ENCODE measurements around the gene TLE1. TPM values are rescaled to one million over a fixed set of nuclear protein-coding genes. Genes with fewer than 3 reads are reported as not detected.

The TLE1 gene
- total and polyA plus RNA-seq, 2 of the 4 experiments (the other 2 are of a cell fraction), result 36.0 to 51.0 TPM

- H3K9ac ChIP-seq (ENCODE audit: low read depth, low read length), result no peak overlapping the region
- POLR2A ChIA-PET (ENCODE audit: unreplicated experiment), result no interaction called here
- CTCF ChIA-PET, result interaction anchor here (0.6 kb wide), 1 partner anchor 731 kb away, joined by 3 read pairs; no protein-coding TSS in a partner anchor
- intact Hi-C loops (cut with micrococcal nuclease) (no loop called here), in situ Hi-C loops (cut with MboI; ENCODE audit: low sequenced_read_pairs) (no loop called here), dilution Hi-C loops (cut with HindIII; ENCODE audit: low sequenced_read_pairs, unreplicated experiment) (no loop called here)
- no TSS peak for BruUV-seq (replicated peaks)
- H3K18ac ChIP-seq (ENCODE audit: low read depth, low read length), result no peak overlapping the region
- DNase-seq (no peak), ATAC-seq (ENCODE audit: low read depth) (no peak)
- no peak for TF ChIP-seq RFX5 (IDR thresholded peaks at IDR 0.05; ENCODE audit: low read depth, low read length)
- H3K9me3 ChIP-seq (ENCODE audit: control insufficient read depth, insufficient read depth, low read length), result no peaks in the 10 kb centered on the region
- no peak overlapping the region for H2BK5ac ChIP-seq (ENCODE audit: low read depth, low read length, poor library complexity, severe bottlenecking)
- no peak overlapping the region for H3K27ac ChIP-seq (ENCODE audit: insufficient read depth, low read length)
- no peak overlapping the region for H2AFZ ChIP-seq (replicated peaks; ENCODE audit: low read length, poor library complexity)
- no CpG with 5 or more reads among the region's 14 CpGs for WGBS, 2 experiments (ENCODE audit: extremely low coverage in 2 of 2, insufficient read length in 1 of 2)
- no peak overlapping the region for H4K91ac ChIP-seq (ENCODE audit: insufficient read depth, low read depth, low read length)
- no peak overlapping the region for H2BK15ac ChIP-seq (ENCODE audit: low read depth, low read length)
- H3K4ac ChIP-seq (ENCODE audit: low read depth, low read length), result no peak overlapping the region
- no peaks in the 10 kb centered on the region; the same call in 1 of the 2 replicates for H3K9me1 ChIP-seq (ENCODE audit: insufficient read depth, low read length)
- no peak overlapping the region for H2BK120ac ChIP-seq (ENCODE audit: low read depth, low read length)
- no peak overlapping the region for H3K4me3 ChIP-seq (ENCODE audit: insufficient read depth, low read depth, low read length)
- H3K36me3 ChIP-seq (ENCODE audit: control insufficient read depth, insufficient read depth, low read length), result no peaks in the 10 kb centered on the region
- H2BK20ac ChIP-seq (ENCODE audit: low read depth, low read length), result no peak overlapping the region; the same call in 1 of the 2 replicates
- no peaks in the 10 kb centered on the region for H4K20me1 ChIP-seq (ENCODE audit: insufficient read depth, low read length)
- no peak overlapping the region for H3K14ac ChIP-seq (replicated peaks; ENCODE audit: low read depth, low read length)
- no peak overlapping the region for H3K4me2 ChIP-seq (ENCODE audit: low read depth, low read length)
- no peak overlapping the region for H4K8ac ChIP-seq (ENCODE audit: low read depth in 2 of 2, low read length in 2 of 2)
- no peak overlapping the region for H2AK9ac ChIP-seq (replicated peaks; ENCODE audit: low read depth, low read length, poor library complexity)
- H3K4me1 ChIP-seq (ENCODE audit: control insufficient read depth, insufficient read depth, low read length), result no peaks in the 10 kb centered on the region; the same call in 1 of the 2 replicates
- no peak overlapping the region; the same call in 1 of the 2 replicates for H2AK5ac ChIP-seq (ENCODE audit: low read depth, low read length)
- no peak overlapping the region for H3K23ac ChIP-seq (ENCODE audit: low read depth, low read length)
- H3K56ac ChIP-seq (ENCODE audit: extremely low read depth, insufficient read depth, low read length), result no peak overlapping the region
- H3K79me1 ChIP-seq (ENCODE audit: low read depth in 1 of 2, low read length in 2 of 2), result no peaks in the 10 kb centered on the region
- no peak overlapping the region for H4K5ac ChIP-seq (ENCODE audit: low read depth, low read length)
- H3K27me3 ChIP-seq (ENCODE audit: control insufficient read depth, insufficient read depth, low read length), result no peaks in the 10 kb centered on the region
Observed at GRCh38 chr9:81573415-81574321, 115.7 kb downstream of the TLE1 start.

All from IMR-90 (cell line).